Sigmoid colon (tissue), 7 donors: ENCODE measurements around the gene C6orf62. TPM values are rescaled to one million over a fixed set of nuclear protein-coding genes. Genes with fewer than 3 reads are reported as not detected.
A peak's percentile ranks its signal among the peaks of the same experiment; 100 is the strongest.
"Not testable (repeated sequence)": the region's sequence is repeated elsewhere in the genome, so short reads cannot be mapped to it uniquely, and the experiment has no call there.

Experiments used
- DNase-seq: peaks from one replicate; pipeline ENCODE4 v3.0.0-alpha.2; 2019
- H3K27ac ChIP-seq, 4 donors: fragments of 200-600 bp; sonication (generic); one replicate each; pipeline ENCODE4 v1.5.1; 2016 to 2019; ENCODE audit warnings: mild to moderate bottlenecking in 1 of 4
- H3K27me3 ChIP-seq, 3 donors: fragments of 200-600 bp; sonication (generic); one replicate each; pipeline ENCODE4 v1.5.1; 2019; ENCODE audit warnings: mild to moderate bottlenecking in 1 of 3
- H3K36me3 ChIP-seq, 4 donors: fragments of 200-600 bp; sonication (generic); one replicate each; pipeline ENCODE4 v1.5.1; 2016 to 2019
- H3K4me1 ChIP-seq, 4 donors: fragments of 200-600 bp; sonication (generic); one replicate each; pipeline ENCODE4 v1.5.1; 2017 to 2019
- H3K4me3 ChIP-seq, 4 donors: fragments of 200-600 bp; sonication (generic); one replicate each; pipeline ENCODE4 v1.5.1; 2017 to 2019; ENCODE audit warnings: mild to moderate bottlenecking in 2 of 4, moderate library complexity in 1 of 4
- H3K9me3 ChIP-seq, 4 donors: fragments of 200-600 bp in 3 of 4; sonication (generic) in 3 of 4; one replicate each; pipeline versions ENCODE4 v1.5.1 to v1.6.1; 2013 to 2019
- EP300 ChIP-seq, 4 donors: sonication (generic); formaldehyde crosslinking; IDR thresholded peaks; one replicate each; pipeline ENCODE4 v1.6.1; 2017; ENCODE audit warnings: antibody characterized with exemption in 4 of 4
- POLR2A ChIP-seq, 2 donors: fragments of 450-650 bp; IDR thresholded peaks; one replicate each; pipeline ENCODE4 v1.6.1; 2016; ENCODE audit warnings: antibody characterized with exemption in 2 of 2, mild to moderate bottlenecking in 2 of 2, moderate library complexity in 2 of 2
- POLR2AphosphoS5 ChIP-seq, 4 donors: sonication (generic); formaldehyde crosslinking; IDR thresholded peaks; one replicate each; pipeline ENCODE4 v1.6.1; 2017; ENCODE audit warnings: antibody characterized with exemption in 4 of 4
- WGBS, 2 donors: extraction: QIAGEN DNeasy Blood & Tissue Kit; methylation state at CpG; one replicate each; pipeline ENCODE4 v1.1.7; 2013; 5-methylcytosine and 5-hydroxymethylcytosine counted together
- intact Hi-C: fragments of 100-400 bp; cut with DNase I; formaldehyde crosslinking; loops from one replicate; pipeline ENCODE4 v1.15.1; 2023
- polyA plus RNA-seq, 3 donors: library from polyadenylated mRNA; stranded (reverse); fragments of 200-250 nt; gene quantifications; one replicate each; pipeline ENCODE4 v1.2.3, GENCODE V29; 2013
- total RNA-seq, 4 donors: library from RNA; depleted of rRNA; stranded (reverse); fragments of >200 nt; gene quantifications; one replicate each; pipeline ENCODE4 v1.1.0, GENCODE V29; 2016
- TF ChIP-seq, protein P1 (sequence below), 4 experiments: fragments of 450-650 bp in 3 of 4; fragments of 200-600 bp in 1 of 4; IDR thresholded peaks; one replicate each; pipeline ENCODE4 v1.5.1; 2016 to 2019; ENCODE audit warnings: antibody characterized with exemption in 4 of 4, mild to moderate bottlenecking in 3 of 4, moderate library complexity in 2 of 4
- donor health status: healthy with polysubstance abuse.
- donor health status: Bipolar disorder and iron deficiency.
- donor health status: healthy.

Gene C6orf62
- total and polyA plus RNA-seq, 7 donors: 27.0 to 60.9 (median 33.2) TPM

DNA sequence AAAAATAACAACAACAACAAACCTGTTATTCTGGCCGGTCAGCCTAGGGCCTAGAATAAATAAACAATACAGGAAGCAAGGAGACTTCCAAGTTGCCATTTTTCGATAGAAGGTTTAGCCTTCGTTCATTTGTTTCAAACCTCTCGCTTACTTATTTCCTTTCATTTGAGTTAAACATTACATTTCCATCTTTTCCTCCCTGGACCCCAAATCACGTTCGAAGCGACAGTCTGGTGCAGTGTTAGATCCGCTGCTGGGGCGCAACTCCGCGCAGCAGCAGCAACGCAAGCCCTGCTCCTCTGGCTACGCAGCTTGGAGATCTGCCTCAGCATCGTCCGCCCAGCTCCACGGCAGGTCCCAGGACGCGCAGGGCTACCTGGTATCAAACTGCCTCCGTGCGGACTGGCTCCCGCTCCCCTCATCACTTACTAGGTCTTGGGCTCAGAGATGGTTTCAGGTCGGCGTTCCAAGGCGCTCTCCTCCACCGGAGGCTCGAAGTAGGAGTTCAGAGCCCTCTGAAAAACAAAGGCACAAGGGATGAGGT, 52.8 kb downstream of the C6orf62 start:
- H3K4me3 ChIP-seq: peak overlapping the region; percentile 76 to 97 (median 80)
- 0 to 1% methylated on average over 26 of the region's 26 CpGs for WGBS, 2 donors
- H3K27me3 ChIP-seq: no peaks in the 10 kb centered on the region
- H3K36me3 ChIP-seq: peaks cover 0 to 24% (median 9%) of the 10 kb centered on the region in 4 donors
- intact Hi-C loops: loop anchor here (2.0 to 10.0 kb wide), 2 partner anchors 85 to 171 kb away; partner anchors contain the start of gene ALDH5A1
- no peaks in the 10 kb centered on the region for H3K9me3 ChIP-seq
- DNase-seq: peak; percentile 74
- H3K4me1 ChIP-seq: peaks cover 0 to 32% (median 26%) of the 10 kb centered on the region in 4 donors
- peak overlapping the region; percentile 88 to 92 (median 92) for H3K27ac ChIP-seq
- no peak for TF ChIP-seq POLR2A (IDR thresholded peaks at IDR 0.05)
- no peak for TF ChIP-seq POLR2AphosphoS5 (IDR thresholded peaks at IDR 0.05)
- TF ChIP-seq, protein P1, sequence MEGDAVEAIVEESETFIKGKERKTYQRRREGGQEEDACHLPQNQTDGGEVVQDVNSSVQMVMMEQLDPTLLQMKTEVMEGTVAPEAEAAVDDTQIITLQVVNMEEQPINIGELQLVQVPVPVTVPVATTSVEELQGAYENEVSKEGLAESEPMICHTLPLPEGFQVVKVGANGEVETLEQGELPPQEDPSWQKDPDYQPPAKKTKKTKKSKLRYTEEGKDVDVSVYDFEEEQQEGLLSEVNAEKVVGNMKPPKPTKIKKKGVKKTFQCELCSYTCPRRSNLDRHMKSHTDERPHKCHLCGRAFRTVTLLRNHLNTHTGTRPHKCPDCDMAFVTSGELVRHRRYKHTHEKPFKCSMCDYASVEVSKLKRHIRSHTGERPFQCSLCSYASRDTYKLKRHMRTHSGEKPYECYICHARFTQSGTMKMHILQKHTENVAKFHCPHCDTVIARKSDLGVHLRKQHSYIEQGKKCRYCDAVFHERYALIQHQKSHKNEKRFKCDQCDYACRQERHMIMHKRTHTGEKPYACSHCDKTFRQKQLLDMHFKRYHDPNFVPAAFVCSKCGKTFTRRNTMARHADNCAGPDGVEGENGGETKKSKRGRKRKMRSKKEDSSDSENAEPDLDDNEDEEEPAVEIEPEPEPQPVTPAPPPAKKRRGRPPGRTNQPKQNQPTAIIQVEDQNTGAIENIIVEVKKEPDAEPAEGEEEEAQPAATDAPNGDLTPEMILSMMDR (IDR thresholded peaks at IDR 0.05): no peak
- no peak for TF ChIP-seq EP300 (IDR thresholded peaks at IDR 0.05)

DNA sequence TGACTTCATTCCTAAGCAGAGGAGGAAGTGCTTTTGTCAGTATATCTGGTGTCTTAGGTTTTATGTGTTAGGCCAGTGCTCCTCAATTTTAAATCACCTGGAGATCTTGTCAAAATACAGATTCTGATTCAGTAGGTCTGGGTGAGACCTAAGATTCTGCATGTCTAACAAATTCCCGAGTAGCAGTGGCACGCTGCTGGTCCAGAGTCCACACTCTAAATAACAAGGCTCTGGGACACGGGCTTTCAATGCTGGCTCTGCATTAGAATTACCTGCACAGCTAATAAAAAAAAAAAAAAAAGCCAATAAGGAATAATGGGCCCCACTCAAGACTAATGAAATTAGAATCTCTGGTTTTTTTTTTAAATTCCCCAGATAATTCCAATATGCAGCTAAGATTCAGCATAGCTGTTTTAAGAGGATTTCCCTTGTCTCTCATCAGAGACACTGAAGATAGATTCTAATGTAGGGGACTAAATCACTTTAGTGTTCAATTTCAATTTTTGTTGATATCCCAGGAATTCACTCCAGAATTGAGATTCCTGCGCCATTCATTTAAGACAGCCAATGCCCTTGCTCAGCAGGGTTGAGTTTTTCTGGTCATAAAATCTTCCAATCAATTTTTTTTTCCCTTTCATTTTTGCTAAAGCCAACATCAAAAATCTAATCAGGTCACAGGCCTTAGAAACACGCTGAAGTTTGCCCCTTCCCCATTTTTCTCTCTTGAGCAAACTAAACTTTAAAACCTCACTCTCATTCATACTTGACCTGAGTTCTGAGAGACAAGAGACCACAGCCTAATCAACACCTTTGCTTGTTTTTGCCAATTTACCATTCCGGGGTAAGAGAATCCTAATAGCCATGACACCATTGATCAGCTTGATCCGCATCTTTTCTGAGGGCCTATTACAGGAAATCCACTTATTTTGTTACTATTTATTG, 54.6 kb downstream of the C6orf62 start:
- no peaks in the 10 kb centered on the region for H3K27me3 ChIP-seq
- no peak for DNase-seq
- WGBS, 2 donors: 39 to 78% methylated on average over 7 of the region's 7 CpGs
- no peaks in the 10 kb centered on the region for H3K9me3 ChIP-seq
- no peak overlapping the region for H3K4me3 ChIP-seq
- intact Hi-C loops: loop anchor here (10.0 kb wide), 1 partner anchor 170 kb away; the partner anchor contains the start of gene ALDH5A1
- TF ChIP-seq POLR2AphosphoS5 (IDR thresholded peaks at IDR 0.05) (no peak), EP300 (IDR thresholded peaks at IDR 0.05) (no peak), POLR2A (IDR thresholded peaks at IDR 0.05) (no peak)
- TF ChIP-seq, protein P1 (IDR thresholded peaks at IDR 0.05): no peak
- peaks cover 0 to 32% (median 26%) of the 10 kb centered on the region in 4 donors for H3K4me1 ChIP-seq
- H3K27ac ChIP-seq: peak overlapping the region in 1 of 4 donors; percentile 14
- H3K36me3 ChIP-seq: peaks cover 0 to 24% (median 9%) of the 10 kb centered on the region in 4 donors

DNA sequence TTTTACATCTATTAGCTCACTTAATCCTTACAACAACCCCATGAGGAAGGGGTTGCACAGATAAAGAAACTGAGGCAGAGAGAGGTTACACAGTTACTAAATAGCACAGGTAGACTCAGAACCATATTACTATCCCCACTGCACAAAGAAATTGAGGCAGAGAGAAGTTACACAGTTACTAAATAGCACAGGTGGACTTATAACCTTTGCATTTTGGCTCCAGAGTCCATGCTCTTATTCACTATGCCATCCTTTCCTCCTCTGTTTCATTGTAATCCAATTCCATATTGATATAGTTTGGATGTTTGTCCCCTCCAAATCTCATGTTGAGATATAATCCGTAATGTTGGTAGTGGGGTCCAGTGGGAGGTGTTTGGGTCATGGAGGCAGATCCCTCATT, 55.8 kb downstream of the C6orf62 start:
- Histone ChIP-seq H3K9me3 (no peaks in the 10 kb centered on the region), H3K4me3 (no peak overlapping the region), H3K4me1 (peaks cover 0 to 26% (median 22%) of the 10 kb centered on the region in 4 donors), H3K27ac (no peak overlapping the region), H3K36me3 (peaks cover 0 to 28% (median 9%) of the 10 kb centered on the region in 4 donors), H3K27me3 (no peaks in the 10 kb centered on the region)
- DNase-seq: no peak
- intact Hi-C loops: loop anchor here (10.0 kb wide), 1 partner anchor 168 kb away; the partner anchor contains the start of gene ALDH5A1
- WGBS, 2 donors: 82 to 94% methylated on average over 1 of the region's 1 CpG
- TF ChIP-seq, protein P1 (IDR thresholded peaks at IDR 0.05): no peak
- TF ChIP-seq EP300 (IDR thresholded peaks at IDR 0.05): no peak

DNA sequence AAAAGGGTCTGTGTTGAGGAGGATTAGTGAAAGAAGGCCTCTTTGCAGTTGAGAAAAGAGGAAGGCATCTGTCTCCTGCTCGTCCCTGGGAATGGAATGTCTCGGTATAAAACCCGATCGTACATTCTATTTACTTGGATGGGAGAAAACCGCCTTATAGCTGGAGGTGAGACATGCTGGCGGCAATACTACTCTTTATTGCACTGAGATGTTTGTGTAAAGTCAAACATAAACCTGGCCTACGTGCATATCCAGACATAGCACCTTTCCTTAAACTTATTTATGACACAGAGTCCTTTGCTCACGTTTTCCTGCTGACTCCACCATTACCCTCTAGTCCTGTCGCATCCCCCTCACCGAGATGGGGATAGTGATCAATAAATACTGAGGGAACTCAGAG, 56.7 kb downstream of the C6orf62 start:
- intact Hi-C loops: loop anchor here (10.0 kb wide), 1 partner anchor 167 kb away; the partner anchor contains the start of gene ALDH5A1
- Histone ChIP-seq H3K9me3 (no peaks in the 10 kb centered on the region), H3K27me3 (no peaks in the 10 kb centered on the region), H3K4me3 (no peak overlapping the region), H3K36me3 (peaks cover 0 to 36% (median 9%) of the 10 kb centered on the region in 4 donors), H3K27ac (no peak overlapping the region), H3K4me1 (peaks cover 0 to 17% (median 15%) of the 10 kb centered on the region in 4 donors)
- 18 to 74% methylated on average over 10 of the region's 10 CpGs for WGBS, 2 donors
- TF ChIP-seq EP300 (IDR thresholded peaks at IDR 0.05) (no peak), POLR2A (IDR thresholded peaks at IDR 0.05) (no peak), POLR2AphosphoS5 (IDR thresholded peaks at IDR 0.05) (no peak)
- TF ChIP-seq, protein P1 (IDR thresholded peaks at IDR 0.05): no peak
- no peak for DNase-seq

DNA sequence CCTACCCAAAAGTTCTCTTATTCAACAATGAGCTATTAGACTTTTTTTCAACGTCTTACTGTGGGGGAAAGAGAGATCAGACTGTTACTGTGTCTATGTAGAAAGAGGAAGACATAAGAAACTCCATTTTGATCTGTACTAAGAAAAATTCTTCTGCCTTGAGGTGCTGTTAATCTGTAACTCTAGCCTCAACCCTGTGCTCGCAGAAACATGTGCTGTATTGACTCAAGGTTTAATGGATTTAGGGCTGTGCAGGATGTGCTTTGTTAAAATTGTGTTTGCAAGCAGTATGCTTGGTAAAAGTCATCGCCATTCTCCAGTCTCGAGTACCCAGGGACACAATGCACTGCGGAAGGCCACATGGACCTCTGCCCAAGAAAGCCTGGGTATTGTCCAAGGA, 57.2 kb downstream of the C6orf62 start:
- WGBS, 2 donors: 20 to 77% methylated on average over 5 of the region's 5 CpGs
- not testable (repeated sequence) for H3K4me3 ChIP-seq, H3K9me3 ChIP-seq, H3K27ac ChIP-seq, H3K27me3 ChIP-seq, DNase-seq
- intact Hi-C loops: loop anchor here (10.0 kb wide), 1 partner anchor 167 kb away; the partner anchor contains the start of gene ALDH5A1
- peaks cover 0 to 17% (median 15%) of the 10 kb centered on the region in 4 donors for H3K4me1 ChIP-seq
- H3K36me3 ChIP-seq: peaks cover 0 to 41% (median 9%) of the 10 kb centered on the region in 4 donors
